SIG-M5 treated with dmso at 0.1 percent for 504 hours (cell line): Measurements from ENCODE around the gene RER1.

Experiments used
- DNase-seq: peaks from one replicate; lab custom pipeline; 2025; ENCODE audit not compliant: unreplicated experiment; lab: John Stamatoyannopoulos, UW

The RER1 gene

GRCh38 chr1:2353551-2354438, 37.8 kb upstream of the RER1 start:
- DNase-seq: no peak

- DNase-seq: no peak
Observed at GRCh38 chr1:2354511-2355372, 36.9 kb upstream of the RER1 start.

DNA sequence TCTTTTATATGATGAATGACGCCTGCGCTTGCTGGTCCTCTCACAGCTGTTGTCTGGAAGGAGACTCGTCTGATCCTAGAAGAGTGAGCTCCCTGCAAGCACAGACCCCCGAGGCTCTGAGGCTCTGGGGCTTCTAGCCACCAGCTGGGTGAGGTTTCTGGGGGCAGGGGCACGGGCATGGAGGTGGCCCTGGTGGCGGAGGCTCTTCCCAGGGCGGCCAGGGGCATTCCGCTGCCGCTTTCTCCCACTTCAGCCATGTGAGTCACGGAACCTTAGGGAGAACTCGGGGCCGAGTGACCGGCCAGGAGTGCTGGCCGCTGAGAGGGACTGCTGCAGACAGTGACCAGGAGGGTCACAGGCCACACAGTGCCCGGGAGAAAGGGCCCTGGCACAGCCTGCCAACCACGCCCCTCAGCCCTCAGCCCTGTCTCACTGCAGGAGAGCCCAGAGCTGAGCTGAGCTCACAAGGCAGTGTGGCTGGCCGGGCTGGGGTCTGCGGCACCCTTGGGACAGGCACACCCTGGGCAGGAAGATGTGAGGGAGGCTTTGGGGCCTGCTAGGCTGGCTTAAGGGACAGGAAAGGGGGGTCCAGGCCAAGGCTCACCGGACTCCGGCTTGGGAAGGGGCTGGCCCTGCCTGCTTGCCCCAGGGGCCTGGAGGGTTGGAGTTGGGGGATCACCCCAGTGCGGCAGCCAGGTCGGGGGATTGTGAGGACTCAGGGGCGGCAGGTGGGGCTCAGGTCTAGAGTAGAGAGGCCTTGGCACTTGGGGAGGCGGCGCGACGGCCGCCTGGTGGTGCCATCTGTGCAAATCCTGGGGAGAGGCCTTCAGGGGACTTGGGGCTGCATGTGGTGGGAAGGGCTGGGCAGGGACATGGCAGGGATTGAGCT, 36.0 kb upstream of the RER1 start:
- no peak for DNase-seq

DNA sequence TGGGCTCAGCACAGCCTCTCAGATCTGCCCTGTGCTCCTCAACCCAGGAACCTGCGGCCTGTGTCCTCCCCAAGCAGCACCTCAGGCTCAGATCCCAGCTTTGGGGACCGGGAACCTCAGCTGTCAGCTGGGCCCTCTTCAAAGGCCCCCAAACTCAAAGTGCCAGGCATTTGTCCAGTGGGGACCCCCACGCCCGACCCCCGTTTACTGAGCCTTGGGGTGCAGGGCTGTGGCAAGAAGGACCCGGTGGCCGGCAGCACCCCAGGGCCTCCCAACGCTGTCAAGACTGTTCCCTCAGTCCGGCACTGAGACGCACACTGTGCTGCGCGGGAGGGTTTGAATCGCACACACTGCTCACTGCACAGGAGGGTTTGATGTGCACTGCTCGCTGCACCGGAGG, 35.2 kb upstream of the RER1 start:
- no peak for DNase-seq

- no peak for DNase-seq
Observed at GRCh38 chr1:2356911-2357845, 34.5 kb upstream of the RER1 start.

DNA sequence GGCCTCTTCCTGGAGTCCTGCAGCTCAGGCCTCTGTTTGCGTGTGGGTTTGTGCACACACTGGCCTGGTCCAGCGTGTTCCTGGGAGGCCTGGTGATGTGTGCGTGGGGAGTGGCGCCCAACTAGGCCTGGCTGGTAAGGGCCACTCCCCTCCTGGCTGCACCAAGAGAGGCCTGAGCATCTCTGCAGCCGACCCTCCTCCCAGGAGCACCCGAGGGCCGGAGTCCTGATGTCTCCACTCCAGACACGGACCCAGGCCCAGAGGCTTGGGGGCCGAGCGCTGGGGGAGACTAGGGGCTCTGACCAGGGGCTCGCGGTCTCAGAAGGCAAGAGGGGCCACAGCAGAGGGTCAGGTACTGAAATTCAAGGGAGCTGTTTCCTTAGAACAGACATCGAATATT, 33.6 kb upstream of the RER1 start:
- DNase-seq: no peak

DNA sequence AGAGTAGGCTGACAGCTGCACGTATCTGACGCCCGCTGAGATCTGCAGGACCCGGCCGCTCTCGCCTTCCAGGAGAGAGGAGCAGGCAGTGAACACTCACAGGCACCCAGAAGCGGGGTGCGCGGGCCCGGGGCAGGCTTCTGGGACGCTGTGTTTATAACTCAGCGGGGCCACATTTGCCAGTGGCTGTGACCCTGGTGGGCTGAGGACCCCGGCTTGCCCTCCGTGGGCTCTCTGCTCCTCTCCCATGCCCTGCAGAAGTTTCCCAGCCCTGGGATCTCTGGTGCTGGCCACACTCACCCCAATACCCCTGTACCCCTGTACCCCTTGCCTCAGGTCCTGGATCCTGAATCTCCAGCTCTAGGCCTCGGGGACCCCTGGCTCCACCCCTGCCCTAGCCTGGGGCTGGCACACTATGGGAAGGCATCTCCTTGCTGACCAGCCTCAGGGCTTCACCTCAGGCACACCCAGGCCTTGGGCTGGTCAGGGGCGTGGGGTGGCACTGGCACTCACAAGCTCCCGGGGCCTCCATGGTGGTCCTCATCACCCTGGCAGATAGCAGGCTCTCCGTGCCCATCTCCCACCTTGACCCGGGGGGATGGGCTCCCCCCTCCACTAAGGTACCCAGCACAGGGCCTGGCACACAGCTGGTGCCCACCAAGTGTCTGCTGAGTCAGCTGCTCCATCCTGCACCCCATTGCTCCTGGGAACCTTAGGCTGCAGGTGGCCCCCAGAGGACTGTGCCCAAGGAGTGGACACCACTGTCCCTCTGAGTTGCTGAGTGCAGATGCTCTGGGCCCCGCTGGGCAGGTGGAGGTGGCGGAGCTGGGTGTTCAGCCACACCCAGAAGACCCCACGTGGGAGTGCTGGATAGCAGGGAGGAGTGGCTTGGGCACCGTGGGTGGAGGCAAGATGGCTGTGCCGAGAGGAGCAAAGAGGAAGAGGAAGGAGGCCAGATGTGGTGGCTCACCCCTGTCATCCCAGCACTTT, 32.7 kb upstream of the RER1 start:
- no peak for DNase-seq

- DNase-seq: no peak
Observed at GRCh38 chr1:2360588-2361364, 30.9 kb upstream of the RER1 start.

- DNase-seq: no peak
Observed at GRCh38 chr1:2363847-2364513, 27.7 kb upstream of the RER1 start.

DNA sequence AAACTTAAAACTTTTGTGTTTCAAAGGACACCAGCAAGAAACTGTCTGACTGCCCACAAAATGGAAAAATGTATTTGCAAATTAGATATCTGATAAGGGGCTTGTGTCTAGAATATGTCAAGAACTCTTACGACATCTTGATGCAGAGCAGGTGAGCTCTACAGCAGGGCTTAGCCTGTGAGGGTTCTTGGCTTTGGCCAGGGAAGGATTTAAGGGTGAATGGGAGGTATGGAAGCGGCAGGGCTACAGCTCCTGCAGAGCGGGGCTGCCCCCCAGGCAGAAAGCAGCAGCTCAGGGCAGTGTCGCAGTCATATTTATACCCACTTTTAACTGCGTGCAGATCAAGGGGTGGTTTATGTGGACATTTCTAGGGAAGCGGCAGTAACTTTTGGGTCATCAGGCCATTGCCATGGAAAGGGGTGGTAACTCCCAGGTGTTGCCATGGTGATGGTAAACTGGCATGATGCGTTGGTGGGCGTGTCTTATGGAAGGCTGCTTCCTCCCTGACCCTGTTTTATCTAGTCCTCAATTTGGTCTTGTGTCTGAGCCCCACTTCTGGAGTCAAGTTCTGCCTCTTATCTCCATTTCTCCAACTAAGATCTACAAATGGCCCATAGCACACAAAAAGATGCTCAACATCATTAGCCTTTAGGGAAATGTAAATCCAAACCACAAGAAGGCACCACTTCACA, 23.4 kb upstream of the RER1 start:
- DNase-seq: no peak

- DNase-seq: no peak
Observed at GRCh38 chr1:2372551-2373490, 18.8 kb upstream of the RER1 start.

DNA sequence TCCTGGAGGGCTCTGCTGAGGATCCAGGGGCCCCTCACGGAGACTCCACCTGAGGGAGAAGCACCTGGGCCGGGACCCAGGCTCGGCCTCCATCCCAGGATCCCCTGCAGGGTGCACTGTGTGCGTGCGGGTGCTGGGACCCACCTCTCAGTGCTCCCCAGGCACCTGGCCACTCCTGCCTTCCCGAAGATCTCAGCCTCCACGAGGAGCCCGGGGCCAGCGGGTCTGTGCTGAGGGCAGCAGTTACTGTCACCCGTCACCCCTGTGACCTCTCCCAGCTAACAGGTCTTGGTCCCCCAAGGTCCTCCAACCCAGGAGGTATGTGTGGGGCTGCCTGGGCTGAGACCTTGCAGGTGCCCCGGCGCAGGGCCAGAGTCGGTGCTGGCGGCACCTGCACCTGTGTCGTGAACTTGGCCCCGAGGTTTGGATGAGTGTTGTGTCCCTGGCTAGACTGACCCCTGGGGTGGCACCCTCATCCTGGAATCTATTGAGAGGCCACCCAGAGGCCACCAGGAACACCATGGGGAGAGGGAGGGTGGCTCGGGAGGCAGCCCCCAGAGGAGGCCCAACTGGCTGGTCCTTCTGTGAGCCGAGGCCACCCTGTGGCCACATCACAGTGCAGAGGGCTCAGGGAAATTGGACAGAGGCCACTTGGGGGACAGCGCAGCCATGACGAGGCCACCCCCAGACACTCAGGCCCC, 17.9 kb upstream of the RER1 start:
- DNase-seq: no peak

DNA sequence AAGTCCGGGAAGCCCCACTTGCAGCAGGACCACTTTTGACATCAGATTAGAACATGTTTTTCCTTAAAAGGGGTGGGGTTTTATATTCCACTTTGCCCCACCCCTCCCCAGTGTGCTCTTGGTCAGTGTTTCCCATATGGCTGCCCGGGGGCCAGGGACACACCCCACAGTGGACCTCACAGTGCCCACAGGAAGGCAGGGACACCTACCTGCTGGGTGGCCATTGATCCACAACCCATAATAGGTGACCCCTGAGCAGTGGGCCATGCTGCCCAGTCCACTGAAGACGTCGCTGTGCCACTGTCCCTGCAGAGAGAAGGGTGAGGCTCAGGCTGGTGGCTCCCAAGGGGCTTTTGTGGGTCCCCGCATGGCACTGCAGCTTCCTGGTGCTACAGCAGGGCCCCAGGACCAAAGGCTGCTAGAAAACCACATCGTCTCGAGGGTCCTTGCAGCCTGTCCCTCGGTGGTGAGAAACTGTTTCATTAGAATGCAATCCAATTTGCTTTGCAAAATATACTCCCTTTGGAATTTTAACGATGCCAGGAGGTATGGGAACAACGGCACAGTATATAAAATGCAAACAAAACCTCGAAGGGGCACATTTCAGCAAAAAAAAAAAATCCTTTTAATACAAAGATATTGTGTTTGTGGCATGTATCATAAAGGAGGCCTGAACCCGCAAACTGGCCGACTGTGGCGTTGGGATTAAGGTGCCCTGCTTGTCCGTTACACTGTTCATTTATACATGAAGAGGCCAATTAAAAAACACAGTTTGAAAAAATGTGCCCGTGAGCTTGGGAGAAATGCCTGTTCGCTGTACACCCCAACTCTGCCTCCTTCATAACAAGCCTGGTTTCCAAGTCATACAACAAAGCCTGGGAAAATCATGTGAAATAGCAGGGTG, 17.1 kb upstream of the RER1 start:
- no peak for DNase-seq

- no peak for DNase-seq
Observed at GRCh38 chr1:2375246-2375922, 16.3 kb upstream of the RER1 start.
